Medulla oblongata (tissue), 1 donor: Measurements from ENCODE around the gene PRPF38A.

Experiments
- DNase-seq: peaks from one replicate; pipeline ENCODE4 v3.0.0-alpha.2; 2015; ENCODE audit errors: extremely low spot score

Gene PRPF38A

DNA sequence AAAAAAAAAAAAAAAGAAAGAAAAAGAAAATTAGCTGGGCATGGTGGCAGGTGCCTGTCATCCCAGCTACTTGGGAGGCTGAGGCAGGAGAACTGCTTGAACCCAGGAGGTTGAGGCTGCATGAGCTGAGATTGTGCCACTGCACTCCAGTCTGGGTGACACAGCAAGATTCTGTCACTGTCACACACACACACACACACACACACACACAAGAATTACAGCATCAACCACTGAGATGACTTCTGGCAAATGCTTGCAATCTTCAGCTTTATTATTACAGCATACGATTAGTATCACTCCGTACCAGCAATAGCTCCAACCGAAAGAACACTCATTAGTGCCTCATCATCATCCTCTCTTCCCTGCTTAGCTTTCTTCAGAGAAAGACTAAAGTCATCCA is 4.8 kb upstream of the PRPF38A start:
- no peak for DNase-seq

DNA sequence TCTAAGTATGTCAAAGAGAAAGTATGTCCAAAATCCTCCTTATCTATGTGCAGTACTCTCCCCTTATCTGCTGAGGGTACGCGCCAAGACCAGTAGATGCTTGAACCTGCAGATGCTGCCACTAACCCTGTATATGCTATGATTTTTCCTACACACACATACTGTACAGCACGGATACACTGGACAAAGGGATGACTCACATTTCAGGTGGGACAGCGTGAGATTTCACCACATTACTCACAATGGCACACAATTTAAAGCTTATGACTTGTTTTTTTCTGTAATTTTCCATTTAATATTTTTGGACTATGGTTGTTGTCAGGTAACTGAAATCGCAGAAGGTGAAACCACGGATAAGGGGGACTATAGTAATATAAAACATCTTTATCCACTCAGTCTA is 4.3 kb upstream of the PRPF38A start:
- no peak for DNase-seq

DNA sequence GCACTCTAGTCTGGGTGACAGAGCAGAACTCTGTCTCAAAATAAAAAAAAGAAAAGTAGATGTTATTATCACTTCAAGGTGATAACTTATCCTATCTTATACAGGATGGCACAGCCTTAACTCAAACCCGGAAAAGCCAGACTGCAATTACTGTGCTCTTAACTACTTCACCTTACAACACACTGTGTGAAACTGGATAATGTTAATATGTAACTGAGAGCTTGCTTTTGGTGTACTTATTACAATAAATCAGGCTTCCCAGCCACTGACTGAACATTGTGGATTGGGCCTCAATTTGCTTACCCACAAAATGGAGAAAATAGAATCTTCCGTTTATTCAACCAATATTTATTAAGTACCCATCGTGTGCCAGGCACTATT is 1.6 kb upstream of the PRPF38A start:
- no peak for DNase-seq

DNA sequence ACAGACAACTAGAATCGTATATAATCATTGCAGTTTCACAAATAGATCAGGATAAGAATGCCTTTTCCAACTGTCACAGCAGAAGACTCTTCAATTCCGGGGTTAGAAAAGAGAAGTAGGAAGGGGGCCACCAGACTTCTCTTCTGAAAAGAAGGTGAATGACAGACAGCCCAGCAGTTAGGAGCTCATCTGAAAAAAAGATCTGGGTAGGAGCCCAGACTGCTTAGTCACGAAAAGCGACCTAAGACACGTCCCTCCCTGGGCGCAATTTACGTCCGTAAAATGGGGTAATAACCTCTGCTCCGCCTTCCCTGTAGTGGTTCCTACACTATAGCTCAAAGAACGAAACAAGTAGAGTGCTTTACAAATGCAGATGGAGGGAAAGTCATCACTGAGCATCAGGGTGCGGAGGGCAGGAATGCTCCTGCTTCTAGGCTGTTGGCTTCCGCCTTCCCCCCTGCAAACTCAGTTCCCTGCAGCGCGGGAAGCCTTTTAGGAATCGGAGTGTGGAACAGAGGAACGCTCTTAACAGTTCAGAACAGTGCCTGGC is 761 bp upstream of the PRPF38A start:
- no peak for DNase-seq

DNA sequence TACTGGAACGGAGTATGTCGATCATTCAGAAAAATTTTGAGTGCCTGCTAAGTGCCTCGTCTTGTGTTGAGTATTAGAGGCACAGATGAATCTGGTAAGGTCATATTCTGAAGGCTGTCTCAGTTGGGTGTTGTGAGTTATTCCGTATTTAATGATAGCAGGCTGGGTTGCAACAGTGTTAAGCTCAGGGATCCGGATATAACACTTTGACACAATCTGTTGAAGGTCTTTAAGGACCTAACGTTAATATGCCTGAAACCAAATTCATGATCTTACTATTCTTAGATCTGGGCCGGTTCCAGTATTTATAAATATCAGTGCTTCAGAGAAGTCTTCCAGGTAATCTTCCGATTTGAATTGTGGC is 555 bp downstream of the PRPF38A start:
- no peak for DNase-seq

DNA sequence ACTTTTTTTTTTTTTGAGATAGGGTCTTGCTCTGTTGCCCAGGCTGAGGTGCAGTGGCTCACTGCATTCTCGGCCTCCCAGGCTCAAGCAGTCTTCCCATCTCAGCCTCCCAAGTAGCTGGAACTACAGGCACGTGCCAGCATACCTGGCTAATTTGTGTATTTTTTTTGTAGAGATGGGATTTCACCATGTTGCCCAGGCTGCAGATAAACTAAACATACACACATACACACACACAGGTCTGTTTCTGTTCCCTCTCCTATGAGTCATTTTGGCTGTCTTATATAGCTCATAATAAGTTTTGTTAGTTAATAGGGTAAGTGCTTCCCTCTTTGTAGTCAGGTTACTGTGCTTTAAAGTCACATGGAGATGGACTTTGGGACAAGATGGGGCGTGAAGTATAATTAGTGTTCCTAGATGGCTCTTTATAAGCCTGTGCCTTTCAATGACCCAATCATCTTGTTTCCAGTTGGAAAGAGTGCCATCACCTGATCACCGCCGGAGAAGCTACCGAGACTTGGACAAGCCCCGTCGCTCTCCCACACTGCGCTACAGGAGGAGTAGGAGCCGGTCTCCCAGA is 9.1 kb downstream of the PRPF38A start:
- DNase-seq: no peak

DNA sequence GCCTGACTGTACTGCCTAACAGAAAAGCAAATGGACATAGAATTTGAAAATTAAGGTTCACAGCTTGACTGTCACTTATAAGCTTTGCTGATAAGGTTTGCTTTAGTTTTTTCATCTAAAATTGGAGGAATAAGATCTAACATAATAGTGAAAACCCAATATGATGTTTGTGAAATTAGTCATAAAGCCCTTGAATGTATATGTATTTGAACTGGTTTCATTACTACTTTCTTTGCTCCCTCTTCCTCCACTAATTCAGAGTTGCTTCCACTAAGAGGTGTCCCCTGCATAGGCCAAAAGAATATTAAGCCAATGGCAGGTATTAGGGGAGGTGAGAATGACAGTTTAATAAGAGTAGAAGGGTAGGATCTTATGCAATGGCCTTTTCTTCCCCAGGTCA is 10.5 kb downstream of the PRPF38A start:
- no peak for DNase-seq

DNA sequence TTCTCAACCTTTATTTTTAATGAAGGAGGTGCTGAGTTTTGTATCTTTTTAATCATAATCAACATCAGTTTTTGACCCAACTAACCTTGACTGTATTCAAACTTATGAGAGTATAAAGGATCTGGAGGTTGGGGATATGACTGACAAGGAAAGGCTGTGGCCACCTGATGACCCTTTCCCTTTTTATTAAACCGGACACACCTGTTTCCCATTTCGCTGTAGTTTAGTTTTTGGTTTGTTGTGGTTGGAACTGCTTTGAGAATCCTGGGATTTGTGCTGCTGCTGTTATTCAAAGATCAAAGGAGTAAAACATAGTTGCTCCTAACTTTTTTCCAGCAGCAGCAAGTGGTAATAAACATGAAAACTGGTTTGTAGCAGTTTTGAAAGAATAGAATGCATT is 12.4 kb downstream of the PRPF38A start:
- DNase-seq: no peak

DNA sequence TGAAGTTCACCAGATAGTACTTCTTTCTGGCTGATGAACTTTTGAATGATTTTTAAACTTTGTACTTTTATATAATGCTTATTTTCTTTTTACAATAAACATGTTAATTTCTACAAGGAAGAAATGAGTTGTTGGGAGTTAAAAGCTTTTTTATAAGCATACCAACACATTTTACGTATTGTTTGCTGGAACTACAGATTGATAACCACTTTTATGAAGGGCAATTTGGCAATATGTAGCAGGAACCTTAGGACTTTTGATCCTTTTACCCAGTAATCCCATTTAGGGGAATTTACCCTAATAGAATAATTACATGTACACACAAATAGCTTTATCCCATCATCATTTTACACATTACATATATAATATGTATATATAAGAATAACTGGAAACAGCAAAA is 16.3 kb downstream of the PRPF38A start:
- no peak for DNase-seq

DNA sequence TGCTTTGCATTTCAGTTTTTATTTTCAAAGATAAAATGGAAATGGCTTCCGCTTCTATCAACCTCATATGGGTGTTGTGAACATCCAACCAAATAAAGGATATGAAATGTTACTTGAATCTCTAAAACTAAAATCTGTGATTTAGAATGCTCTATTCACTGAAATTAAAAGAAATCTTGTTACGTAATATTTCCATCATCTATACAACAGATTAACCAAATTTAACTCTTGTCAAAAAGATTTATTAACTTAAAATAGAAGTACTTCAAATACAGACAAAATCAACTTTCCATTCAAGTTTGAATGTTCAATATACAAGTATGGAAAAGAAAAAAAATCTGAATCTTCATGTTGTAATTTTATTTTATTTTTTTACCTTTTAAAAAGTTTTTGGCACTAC is 18.7 kb downstream of the PRPF38A start:
- DNase-seq: no peak

DNA sequence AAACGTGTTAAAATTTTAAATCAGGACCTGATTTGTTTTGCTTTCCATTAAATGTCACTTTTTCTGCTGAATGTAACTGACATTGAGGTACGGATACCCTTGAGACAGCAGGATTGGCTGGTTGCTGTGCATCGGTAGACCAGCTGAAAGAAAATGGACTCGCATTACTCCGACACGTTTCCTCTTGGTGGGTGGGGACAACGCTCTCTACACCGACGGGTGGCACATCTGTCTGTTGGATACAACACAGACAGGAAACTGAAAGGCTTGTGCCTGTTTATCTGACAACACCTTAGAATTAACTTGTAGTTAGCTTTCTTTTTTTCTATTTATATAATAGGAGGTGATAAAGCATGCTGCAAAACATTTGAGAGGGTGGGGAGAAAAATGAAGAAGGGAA is 19.4 kb downstream of the PRPF38A start:
- no peak for DNase-seq

DNA sequence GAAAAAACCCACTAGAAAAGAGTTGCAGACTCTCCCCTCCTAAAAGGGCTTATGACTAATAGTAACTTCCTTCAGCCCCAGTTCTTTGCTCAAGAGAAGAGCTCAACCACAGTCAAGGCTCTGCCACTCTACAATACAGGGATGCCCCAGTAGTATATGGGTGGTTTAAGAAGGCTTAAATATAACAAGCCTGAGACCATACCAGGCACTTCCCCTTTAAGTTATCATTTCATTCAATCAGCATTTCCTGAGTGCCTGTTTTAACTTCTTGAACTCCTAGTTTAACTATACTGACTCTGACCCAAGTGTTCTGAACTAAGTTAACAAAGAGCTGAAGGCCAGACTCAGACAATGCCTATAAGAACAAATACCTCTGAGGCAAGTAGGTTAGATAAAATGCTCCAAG is 19.8 kb downstream of the PRPF38A start:
- DNase-seq: no peak

DNA sequence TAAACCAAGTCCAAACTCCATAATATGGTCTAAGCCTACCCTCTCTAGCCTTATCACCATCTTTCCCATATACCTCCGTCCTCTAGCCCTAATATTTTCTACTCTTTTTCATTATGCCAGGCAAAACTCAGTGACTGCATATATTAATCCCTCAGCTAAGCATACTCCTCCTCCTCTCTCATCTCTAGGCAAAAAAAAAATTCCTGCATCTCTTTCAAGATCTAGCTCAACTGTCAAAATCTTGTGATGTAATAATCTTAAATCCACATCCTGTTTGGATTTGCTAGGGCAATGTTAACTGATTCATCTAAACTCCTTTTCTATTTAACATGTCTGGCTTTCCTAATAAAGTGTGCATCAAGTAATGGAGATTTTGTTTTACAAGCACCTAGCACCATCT is 20.4 kb downstream of the PRPF38A start:
- DNase-seq: no peak

DNA sequence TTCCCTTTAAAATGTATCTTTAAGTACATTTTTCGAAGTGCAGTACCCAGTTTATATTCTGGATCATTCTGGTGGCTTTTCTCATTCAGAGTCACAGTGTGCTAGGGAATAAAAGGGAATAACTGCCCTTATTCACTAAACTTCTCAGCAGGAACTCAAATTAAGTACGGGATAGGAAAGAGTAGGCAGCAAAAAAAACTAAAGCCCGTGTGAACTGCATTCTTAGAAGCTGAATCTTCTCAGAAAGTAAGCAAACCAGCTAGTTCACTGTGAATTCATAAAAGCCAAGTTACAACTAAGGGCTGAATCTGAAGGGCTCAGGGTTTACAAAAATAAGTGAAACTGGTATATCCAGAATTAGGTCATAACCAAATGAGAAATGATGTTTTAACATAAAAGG is 22.0 kb downstream of the PRPF38A start:
- no peak for DNase-seq

DNA sequence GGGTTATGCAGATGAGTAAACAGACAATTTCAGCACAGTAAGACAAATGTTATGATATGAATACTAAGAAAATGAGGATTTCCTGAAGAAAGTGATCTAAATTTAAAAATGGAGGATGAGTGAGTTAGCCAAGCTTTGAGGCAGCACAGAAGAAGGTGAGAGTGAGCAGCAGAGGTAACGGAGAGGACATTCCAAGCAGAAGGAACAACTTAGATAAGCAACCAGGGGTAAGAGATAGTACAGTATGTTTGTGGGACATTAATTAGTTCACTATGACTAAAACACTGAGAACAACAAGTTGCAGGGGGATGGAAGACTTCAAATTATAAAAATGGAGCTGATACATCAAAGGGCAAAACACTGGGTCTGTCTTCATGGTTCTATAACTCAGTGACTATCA is 22.8 kb downstream of the PRPF38A start:
- DNase-seq: no peak

DNA sequence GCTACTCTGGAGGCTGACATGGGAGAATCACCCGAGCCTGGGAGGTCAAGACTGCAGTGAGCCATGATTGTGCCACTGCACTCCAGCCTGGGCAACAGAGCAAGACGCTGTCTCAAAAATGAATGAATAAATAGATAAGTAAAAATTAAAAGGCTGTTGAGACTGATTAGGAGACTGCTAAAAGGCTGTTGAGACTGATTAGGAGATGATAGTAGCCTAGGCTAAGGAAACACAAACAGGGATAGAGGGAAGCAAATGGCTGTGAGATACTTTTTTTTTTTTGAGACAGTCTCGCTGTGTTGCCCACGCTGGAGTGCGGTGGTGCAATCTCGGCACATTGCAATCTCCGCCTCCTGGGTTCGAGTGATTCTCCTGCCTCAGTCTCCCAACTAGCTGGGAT is 28.4 kb downstream of the PRPF38A start:
- no peak for DNase-seq

DNA sequence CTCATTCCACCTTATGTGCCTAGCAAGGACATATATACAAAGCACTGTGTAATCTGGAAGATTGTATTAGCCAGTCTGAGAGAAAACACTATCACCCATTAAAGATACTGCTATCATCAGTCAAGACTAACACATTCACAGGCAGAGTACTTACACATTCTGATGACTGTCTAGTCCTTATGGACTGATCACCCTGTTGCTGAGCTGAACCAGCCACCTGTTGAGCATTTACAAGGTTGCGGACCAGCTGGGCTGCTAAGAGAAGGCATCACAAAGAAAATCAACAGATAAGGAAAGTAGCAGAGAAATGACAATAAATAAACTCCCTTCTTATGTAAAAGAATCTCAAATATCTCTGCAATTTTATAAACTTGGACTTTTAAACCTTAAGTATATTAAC is 30.8 kb downstream of the PRPF38A start:
- DNase-seq: no peak

DNA sequence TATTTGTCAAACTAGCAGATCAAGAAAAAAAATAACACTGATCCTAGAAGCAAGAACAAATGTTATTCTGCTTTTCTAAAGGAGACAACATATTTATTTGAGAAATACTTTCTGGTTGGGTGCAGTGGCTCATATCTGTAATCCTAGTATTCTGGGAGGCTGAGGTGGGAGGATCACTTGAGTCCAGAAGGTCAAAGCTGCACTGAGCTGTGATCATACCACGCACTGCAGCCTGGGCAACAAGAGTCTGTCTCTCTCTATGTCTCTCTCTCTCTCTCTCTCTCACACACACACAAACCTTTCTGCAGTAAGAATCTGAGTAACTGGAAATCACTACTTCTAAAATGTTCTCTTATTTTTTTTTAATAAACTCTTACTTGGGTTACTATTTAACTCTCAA is 31.2 kb downstream of the PRPF38A start:
- no peak for DNase-seq

DNA sequence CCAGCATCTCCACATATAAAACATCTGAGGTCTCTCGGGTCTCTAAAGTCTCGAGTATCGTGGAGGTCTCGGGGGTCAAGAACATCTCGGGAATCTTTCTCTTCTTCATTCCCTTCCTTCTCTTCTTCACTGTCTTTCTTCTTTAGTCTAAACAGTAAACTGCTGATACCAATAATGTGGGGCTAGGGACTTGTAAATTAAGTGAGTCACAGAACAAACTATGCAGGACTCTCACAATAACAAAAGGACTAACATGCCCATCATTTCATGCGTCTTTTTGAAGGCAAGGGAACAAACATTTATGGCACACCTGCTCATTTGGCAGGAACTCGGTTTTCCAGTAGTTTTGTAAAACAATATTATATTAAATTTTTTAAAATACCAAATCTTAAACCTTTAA is 32.4 kb downstream of the PRPF38A start:
- DNase-seq: no peak

DNA sequence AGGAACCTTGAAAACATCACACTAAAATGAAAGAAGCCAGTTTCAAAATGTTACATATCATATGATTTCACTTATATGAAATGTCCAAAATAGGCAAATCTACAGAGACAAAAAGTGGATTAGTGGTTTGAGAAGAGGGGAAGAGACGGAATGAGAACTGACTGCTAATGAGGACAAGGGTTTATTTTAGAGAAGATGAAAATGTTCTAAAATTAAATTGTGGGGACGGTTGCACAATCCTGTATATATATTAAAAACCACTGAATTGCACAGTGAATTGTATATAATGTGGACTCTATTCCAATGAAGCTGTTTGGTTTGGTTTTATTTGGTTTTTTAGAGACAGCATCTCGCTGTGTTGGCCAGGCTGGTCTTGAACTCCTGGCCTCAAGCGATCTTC is 35.6 kb downstream of the PRPF38A start:
- DNase-seq: no peak

DNA sequence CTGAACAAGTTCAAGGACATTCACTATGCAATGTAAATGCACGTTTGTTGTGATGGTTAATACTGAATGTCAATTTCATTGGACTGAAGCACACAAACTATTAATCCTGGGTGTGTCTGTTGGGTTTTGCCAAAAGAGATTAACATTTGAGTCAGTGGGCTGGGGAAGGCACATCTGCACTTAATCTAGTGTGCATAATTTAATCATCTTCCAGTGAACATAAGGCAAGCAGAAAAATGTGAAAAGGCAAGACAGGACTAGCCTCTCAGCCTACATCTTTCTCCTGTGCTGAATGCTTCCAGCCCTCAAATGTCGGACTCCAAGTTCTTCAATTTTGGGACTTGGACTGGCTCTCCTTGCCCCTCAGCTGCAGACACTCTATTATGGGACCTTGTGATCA is 40.1 kb downstream of the PRPF38A start:
- DNase-seq: no peak

DNA sequence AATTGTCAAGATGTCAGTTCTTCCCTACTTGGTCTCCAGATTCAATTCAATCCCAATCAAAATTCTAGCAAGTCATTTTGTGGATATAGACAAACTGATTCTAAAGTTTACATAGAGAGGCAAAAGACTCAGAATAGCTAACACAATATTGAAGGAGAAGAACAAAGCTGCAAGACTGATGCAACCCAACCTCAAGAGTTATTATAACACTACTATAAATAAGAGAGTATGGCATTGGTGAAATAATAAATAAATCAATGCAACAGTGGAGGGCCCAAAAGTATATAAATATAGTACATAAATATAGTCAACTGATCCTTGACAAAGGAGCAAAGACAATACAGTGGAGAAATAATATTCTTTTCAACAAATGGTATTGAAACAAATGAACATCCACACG is 49.7 kb downstream of the PRPF38A start:
- DNase-seq: no peak

DNA sequence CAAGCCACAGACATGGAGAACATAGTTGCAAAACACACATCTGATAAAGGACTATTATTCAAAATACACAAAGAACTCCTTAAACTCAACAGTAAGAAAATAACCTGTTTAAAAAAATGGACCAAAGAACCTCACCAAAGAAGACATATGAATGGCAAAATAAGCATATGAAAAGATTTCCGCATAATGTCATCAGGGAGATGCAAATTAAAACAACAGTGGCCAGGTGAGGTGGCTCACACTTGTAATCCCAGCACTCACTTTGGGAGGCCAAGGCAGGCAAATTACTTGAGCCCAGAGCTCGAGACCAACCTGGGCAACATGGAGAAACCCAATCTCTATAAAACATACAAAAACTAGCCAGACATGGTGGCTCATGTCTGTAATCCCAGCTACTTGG is 50.4 kb downstream of the PRPF38A start:
- DNase-seq: no peak

DNA sequence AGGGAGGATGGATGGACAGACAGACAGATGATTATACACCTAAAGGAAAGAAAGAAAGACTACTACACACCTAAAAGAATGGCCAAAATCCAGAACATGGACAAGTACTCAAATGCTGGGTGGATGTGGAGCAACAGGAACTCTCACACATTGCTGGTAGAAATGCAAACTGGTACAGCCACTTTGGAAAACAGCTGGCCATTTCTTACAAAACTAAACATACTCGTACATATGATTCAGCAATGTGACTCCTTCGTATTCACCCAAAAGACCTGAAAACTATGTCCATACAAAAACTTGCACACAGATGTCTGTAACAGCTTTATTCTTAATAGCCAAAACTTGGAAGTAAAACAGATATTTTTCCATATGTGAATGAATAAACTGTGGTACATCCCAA is 51.3 kb downstream of the PRPF38A start:
- DNase-seq: no peak

DNA sequence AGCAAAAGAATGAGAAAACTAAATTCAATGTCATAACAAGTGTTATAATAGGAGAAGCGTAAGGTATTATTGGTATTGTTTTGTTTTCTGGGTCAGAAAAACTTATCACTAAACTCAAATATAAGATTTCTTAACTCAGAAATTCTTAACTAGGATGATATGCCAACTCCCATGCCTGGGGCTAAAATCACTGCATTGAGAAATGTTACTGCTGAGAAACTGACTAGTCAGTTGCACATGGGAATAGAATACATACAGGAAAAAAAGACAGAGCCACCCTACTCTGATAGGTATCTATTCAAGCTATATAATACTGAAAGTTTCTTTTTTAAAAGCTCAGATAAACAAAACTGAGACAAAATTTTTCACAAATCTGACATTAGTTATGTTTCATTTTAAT is 56.3 kb downstream of the PRPF38A start:
- DNase-seq: no peak
